ENCODE measurements around the gene HOXB2.

- TF ChIP-seq CSDC2 (CRISPR knock-in tag; IDR thresholded peaks at IDR 0.05) (no peak), CSRNP3 (CRISPR knock-in tag; IDR thresholded peaks at IDR 0.05) (no peak), POU6F1 (CRISPR knock-in tag; IDR thresholded peaks at IDR 0.05; ENCODE audit: borderline replicate concordance, low read depth) (no peak), SNAI2 (CRISPR knock-in tag; IDR thresholded peaks at IDR 0.05) (no peak), ESRRG (CRISPR knock-in tag; IDR thresholded peaks at IDR 0.05) (no peak), TCF4 (CRISPR knock-in tag; IDR thresholded peaks at IDR 0.05; ENCODE audit: borderline replicate concordance) (no peak)
Observed at GRCh38 chr17:48583708-48584222, 38.9 kb upstream of the HOXB2 start.
